ENCODE data around the gene SORCS2. TPM values are rescaled to one million over a fixed set of nuclear protein-coding genes. Genes with fewer than 3 reads are reported as not detected.

SORCS2 gene
- 13.4 and 24.0 TPM in 2 replicates for total RNA-seq (ENCODE audit: low replicate concordance)
- long read RNA-seq, partial matches to known transcripts: 0 of 7 reads
- long read RNA-seq, other reads (novel, unspliced or antisense): 7 of 7 reads

GRCh38 chr4:7192252-7193029, at the start of gene SORCS2:
SORCS2 (plus strand) TSS chr4:7192538.
- Mint-ChIP-seq H3K27me3 (peaks cover 54% of the 10 kb centered on the region), H3K27ac (no peak within 1 kb of the TSS)

GRCh38 chr4:7144374-7145290, 47.7 kb upstream of the SORCS2 start:
- no peak for DNase-seq (ENCODE audit: extremely low spot score, unreplicated experiment)
- H3K4me1 Mint-ChIP-seq (ENCODE audit: unreplicated experiment): peaks cover 27% of the 10 kb centered on the region
- H3K27ac Mint-ChIP-seq: no peak overlapping the region
- no peaks in the 10 kb centered on the region for H3K9me3 Mint-ChIP-seq
- H3K36me3 Mint-ChIP-seq: no peaks in the 10 kb centered on the region
- peaks cover 8% of the 10 kb centered on the region for H3K27me3 Mint-ChIP-seq
- no peak for TF ChIP-seq CTCF (conservative IDR thresholded peaks at IDR 0.05)
- no peak overlapping the region for H3K4me3 Mint-ChIP-seq

More at GRCh38 chr4:7192252-7193029, at the start of gene SORCS2:
- TF ChIP-seq CTCF (conservative IDR thresholded peaks at IDR 0.05): peak; percentile 86
- Mint-ChIP-seq H3K4me3 (peak within 1 kb of the TSS; percentile 89), H3K4me1 (ENCODE audit: unreplicated experiment) (peaks cover 20% of the 10 kb centered on the region), H3K9me3 (no peaks in the 10 kb centered on the region), H3K36me3 (no peaks in the 10 kb centered on the region)
- peak; percentile 89 for DNase-seq (ENCODE audit: extremely low spot score, unreplicated experiment)

- H3K27ac Mint-ChIP-seq: no peak overlapping the region
- no peak for DNase-seq (ENCODE audit: extremely low spot score, unreplicated experiment)
- H3K9me3 Mint-ChIP-seq: no peaks in the 10 kb centered on the region
- peaks cover 22% of the 10 kb centered on the region for H3K4me1 Mint-ChIP-seq (ENCODE audit: unreplicated experiment)
- peaks cover 9% of the 10 kb centered on the region for H3K27me3 Mint-ChIP-seq
- no peak for TF ChIP-seq CTCF (conservative IDR thresholded peaks at IDR 0.05)
- H3K4me3 Mint-ChIP-seq: no peak overlapping the region
- H3K36me3 Mint-ChIP-seq: no peaks in the 10 kb centered on the region
Observed at GRCh38 chr4:7145291-7145934, 46.9 kb upstream of the SORCS2 start.

GRCh38 chr4:7146059-7146785, 46.1 kb upstream of the SORCS2 start:
- no peaks in the 10 kb centered on the region for H3K36me3 Mint-ChIP-seq
- peaks cover 22% of the 10 kb centered on the region for H3K4me1 Mint-ChIP-seq (ENCODE audit: unreplicated experiment)
- no peaks in the 10 kb centered on the region for H3K9me3 Mint-ChIP-seq
- peaks cover 13% of the 10 kb centered on the region for H3K27me3 Mint-ChIP-seq
- no peak overlapping the region for H3K4me3 Mint-ChIP-seq
- TF ChIP-seq CTCF (conservative IDR thresholded peaks at IDR 0.05): no peak
- H3K27ac Mint-ChIP-seq: peak overlapping the region; percentile 29
- DNase-seq (ENCODE audit: extremely low spot score, unreplicated experiment): no peak

- Mint-ChIP-seq H3K4me3 (peak overlapping the region; percentile 51), H3K4me1 (ENCODE audit: unreplicated experiment) (peaks cover 22% of the 10 kb centered on the region), H3K27me3 (peaks cover 13% of the 10 kb centered on the region), H3K36me3 (no peaks in the 10 kb centered on the region), H3K27ac (peak overlapping the region; percentile 29), H3K9me3 (no peaks in the 10 kb centered on the region)
- TF ChIP-seq CTCF (conservative IDR thresholded peaks at IDR 0.05): no peak
- no peak for DNase-seq (ENCODE audit: extremely low spot score, unreplicated experiment)
Observed at GRCh38 chr4:7146786-7147115, 45.6 kb upstream of the SORCS2 start.
